Embryonic facial prominence (tissue), 1 donor: ENCODE results near the gene OTULIN.

Experiments
- DNase-seq: peaks from one replicate; pipeline ENCODE4 v3.0.0-alpha.2; 2016; ENCODE audit errors: extremely low spot score

The OTULIN gene

GRCh38 chr5:14696851-14697250 lies 32.3 kb downstream of the OTULIN start:
- DNase-seq: no peak

GRCh38 chr5:14698495-14698894 lies 34.0 kb downstream of the OTULIN start:
- no peak for DNase-seq

GRCh38 chr5:14699159-14699558 lies 34.6 kb downstream of the OTULIN start:
- no peak for DNase-seq

DNA sequence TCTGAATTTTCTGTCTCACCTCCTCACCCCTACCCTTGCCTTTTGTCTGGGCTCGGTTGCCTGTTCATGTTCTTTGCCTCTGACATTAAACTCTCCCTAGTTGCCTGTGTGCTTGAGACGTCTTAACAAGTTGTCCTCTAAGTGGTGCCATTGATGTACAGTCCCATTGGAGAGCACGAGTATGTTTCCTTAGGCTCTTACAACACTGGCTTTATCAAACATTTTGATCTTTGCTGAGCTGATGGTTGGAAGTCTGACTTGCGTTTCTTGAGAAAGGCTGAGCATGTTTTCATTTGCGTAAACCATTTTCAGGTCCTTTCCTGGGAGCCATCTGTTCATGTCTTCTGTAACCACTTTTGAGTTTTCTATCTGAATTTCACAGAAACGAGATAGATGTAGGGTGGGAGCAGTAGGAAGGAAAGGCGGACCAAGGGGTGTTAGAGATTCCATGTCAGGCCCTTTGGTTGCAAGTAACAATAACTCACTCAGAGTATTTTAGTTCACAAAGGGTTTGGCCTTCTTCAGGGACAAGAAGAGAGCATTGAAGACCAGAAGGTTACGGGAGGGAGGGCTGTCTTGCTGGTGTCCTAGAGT lies 35.4 kb downstream of the OTULIN start:
- DNase-seq: no peak

- no peak for DNase-seq
Measured at GRCh38 chr5:14700478-14701436, 36.2 kb downstream of the OTULIN start.

- no peak for DNase-seq
Measured at GRCh38 chr5:14701556-14701955, 37.0 kb downstream of the OTULIN start.

- DNase-seq: no peak
Measured at GRCh38 chr5:14702238-14702839, 37.8 kb downstream of the OTULIN start.

GRCh38 chr5:14705556-14705955 lies 41.0 kb downstream of the OTULIN start:
- no peak for DNase-seq

GRCh38 chr5:14706615-14707021 lies 42.1 kb downstream of the OTULIN start:
- no peak for DNase-seq

- no peak for DNase-seq
Measured at GRCh38 chr5:14707811-14708390, 43.4 kb downstream of the OTULIN start.

DNA sequence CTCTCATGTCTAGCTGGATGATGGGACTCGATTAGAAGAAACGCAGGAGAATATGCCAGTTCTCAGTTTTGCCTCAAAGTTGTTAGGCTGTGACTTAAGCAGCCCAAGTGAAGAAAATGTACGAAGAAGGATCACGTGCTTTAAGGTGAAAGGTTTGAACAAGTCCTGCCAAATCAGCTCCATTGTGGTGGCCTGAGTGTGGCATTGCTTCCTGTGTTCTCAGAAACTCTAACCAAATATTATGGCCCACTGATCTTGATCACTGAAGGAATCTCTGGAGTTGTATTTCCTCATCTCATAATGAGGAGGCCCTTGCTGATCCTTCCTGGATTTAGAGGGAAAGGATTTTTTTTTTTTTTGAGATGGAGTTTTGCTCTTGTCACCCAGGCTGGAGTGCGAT lies 44.0 kb downstream of the OTULIN start:
- no peak for DNase-seq

DNA sequence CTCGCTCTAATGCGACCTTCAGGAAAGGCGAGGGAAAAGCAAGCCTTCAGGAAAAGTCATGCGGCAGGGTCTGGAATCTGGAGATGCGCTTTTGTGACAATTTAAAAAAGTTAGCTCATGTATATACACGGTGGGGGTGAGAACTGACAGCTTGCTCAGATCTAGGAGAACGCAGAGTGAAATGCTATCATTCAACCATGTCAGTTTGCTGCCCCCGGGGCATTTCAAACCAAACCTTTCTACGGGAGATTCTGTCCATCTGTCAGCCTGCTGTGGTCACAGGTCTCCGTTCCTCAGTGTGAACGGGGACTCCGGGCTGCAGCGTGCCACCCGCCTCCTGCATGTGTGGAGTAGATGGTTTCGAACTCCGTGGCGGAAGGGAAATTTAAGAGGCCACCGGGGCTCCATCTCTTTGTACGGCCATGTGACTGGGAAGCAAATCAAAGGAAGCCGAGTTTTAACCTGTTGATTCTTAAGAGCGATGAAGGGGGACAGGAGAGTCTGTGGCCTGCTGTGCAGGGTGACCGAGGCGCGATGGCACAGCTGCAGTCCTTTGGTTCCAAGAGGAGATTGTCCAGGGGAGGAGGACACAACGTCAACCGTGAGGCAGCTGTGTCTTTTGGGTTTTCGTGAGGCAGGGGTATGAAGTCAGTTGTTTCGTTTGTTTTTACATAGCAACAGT lies 45.9 kb downstream of the OTULIN start:
- no peak for DNase-seq

- no peak for DNase-seq
Measured at GRCh38 chr5:14712131-14712530, 47.6 kb downstream of the OTULIN start.

DNA sequence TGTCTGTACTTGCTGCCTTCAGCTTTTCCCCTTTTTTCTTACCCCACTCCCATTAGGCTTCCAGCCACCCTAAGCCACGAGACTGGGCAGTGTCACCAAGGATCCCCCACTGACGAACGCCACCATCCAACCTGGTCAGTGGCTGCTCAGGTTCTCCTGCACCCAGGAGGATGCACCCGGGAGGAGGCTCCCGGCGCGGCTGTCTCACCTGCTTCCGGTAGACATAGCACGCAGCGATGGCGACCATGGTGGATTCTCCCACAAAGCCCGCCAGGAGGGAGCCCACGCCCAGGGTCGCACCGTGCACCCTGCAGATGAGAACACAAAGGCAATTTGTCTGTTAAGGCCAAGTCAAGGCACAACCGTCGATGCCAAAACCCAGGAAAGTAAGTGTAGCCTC lies 48.1 kb downstream of the OTULIN start:
- DNase-seq: no peak

DNA sequence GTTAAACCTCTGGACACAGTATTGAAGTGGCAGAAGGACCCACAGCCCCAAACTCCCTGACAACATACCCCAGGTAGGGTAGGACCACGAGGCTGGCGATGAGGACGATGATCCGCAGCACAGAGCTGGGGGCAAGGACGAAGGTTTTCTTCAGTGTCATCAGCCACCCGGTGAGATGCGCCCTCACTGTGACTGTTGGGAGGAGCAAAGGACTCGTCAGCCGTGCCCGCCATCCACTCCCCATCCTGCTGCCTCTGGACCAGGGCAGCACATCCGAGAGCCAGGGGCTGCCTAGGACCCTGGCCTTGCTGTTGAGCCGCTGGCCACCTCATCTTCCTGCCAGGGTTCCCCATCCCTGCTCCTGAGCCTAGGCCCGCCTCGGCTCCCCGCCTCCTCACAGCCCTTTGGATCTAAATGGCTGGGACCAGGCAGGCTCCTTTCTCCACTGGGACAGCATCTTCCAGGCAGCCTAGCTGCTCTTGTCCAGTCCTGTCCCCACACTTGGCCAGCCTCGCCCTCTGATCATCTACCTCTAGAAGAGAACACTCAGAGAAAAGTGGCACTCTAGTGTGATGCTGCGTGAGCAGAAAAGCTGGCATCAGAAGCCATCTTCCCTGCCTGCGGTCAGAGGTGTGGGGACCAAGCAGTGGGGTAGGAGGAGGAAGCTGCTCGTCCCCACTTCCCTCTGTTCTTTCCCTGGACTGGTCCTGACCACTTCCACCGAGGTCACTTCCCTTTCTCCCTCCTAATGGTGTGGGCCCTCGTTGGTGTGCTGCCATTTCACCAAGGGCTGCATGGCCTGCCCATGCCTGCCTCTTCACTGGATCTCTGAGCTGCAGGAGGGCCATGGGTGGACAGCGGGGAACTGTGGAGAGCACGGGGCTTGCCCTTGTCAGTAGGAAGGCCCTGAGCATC lies 49.2 kb downstream of the OTULIN start:
- DNase-seq: no peak

DNA sequence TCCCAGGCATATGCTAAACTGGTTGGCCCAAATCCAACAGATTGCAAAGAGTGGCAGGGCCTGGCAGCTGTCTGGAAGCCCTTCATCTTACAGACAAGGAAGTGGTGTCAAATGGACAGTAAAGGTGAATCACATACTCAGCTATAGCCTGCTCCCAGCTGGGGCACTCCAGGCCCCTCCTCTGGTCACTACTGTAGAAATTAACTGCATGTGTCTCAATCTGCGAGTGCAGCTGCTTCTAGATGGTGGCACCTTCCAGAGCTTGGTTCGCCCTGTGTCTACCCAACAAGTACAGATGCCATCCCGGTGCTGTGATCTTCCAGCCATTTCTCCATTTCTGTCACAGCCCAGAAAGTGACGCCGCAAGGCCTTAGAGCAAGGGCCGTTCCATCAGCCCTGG lies 50.2 kb downstream of the OTULIN start:
- no peak for DNase-seq

DNA sequence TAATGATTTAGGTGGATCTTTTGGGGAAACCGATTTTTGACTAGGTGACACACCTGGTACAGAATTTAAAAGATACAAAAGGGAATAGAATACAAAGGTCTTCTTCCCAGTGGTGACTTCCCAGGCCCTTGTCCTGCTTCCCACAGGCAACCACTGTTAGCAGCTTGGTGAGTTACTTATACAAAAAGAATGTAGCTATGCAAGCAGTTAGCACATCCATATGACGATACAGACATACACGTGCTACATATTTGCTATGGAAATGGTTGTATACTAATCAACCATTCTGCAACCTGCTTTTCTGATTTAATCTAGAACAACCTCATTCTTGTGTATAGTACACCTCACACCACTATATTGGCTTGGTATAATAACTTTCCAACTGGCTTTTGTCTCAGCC lies 51.0 kb downstream of the OTULIN start:
- no peak for DNase-seq

DNA sequence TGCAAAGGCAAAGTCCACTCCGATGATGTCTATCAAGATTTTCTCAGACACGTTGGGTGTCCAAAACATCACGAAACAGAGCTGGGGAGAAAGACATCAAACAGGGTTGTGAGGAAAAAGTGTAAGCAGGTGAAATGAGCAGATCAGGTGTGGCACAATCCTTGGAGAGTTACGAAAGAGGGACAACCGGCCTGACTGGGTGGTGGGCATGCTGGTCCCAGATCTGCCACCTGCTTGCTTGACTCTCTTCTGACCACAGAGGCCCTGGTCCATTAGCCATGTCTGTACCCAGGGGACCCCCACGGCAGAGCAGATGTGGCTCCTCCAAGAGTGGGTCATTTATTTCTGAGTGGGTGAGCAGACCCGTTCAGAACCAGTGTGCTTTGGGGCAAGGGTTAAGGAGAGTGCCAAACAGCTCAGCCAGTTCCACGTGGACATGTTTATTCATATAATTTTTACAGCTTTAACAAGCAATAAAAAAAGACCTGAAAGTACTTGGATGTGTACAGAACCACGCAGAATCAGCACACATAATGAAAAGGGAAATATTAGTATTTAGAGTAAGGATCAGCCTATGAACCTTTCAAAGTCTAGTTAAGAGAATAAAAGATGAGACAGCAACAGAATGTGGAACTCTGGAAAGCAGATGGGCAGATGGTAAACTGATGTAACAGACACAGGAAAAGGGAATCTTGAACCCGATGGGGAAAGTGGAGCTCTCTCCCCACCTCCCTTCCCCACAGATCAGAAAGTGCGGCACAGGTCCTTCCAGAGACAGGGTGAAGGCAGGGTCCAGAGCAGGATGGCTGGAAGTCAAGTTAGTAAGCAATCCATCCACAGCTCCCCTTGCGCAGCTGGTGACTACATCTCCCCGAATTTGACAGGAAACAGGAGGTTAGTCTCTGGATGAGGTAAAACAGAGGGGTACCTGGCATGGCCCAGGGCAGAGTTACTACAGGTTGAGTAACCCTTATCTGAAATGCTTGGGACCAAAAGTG lies 52.5 kb downstream of the OTULIN start:
- DNase-seq: no peak

GRCh38 chr5:14718778-14719177 lies 54.3 kb downstream of the OTULIN start:
- DNase-seq: no peak
